H1 (cell line): Measurements from ENCODE around the gene TLR5. TPM values are rescaled to one million over a fixed set of nuclear protein-coding genes. Genes with fewer than 3 reads are reported as not detected.

Source experiments
- PHF8 ChIP-seq: fragments of 200-600 bp; sonication (generic); conservative IDR thresholded peaks from 2 replicates; pipeline ENCODE4 v1.7.1; 2012; ENCODE audit warnings: low read depth, mild to moderate bottlenecking, inconsistent platforms, low read length, moderate library complexity
- polyA plus RNA-seq, 7 experiments: library from polyadenylated mRNA; depleted of rRNA in 3 of 7; stranded (reverse) in 5 of 7; unstranded in 2 of 7; fragments of >200 nt in 5 of 7; fragments of 200-250 nt in 2 of 7; gene quantifications; 1 replicate in 5 of 7; 2 replicates in 1 of 7; 4 replicates in 1 of 7; pipeline versions ENCODE4 v1.2.1 to v1.2.3, GENCODE V29; 2011 to 2013; ENCODE audit warnings: missing spikeins in 2 of 7, mixed read lengths in 2 of 7
- total RNA-seq: library from RNA; stranded (reverse); fragmentation: NEBNext Ultra II Directional; extraction: Animal tissue kit (Norgen Biotek cat#: 25700); gene quantifications from 2 replicates; pipeline ENCODE4 v1.2.1, GENCODE V29; 2021

TLR5 gene
- total and polyA plus RNA-seq, 2 of the 8 experiments (the other 6 are each of a cell fraction or from before 2014, with no cell fraction given), result 0.35 to 0.74 TPM

GRCh38 chr1:223062177-223062576 is 80.9 kb downstream of the TLR5 start (continued):
- TF ChIP-seq PHF8, result no peak
